Stimulated activated CD4-positive, alpha-beta T cell treated with anti-CD3 and anti-CD28 coated beads, Interleukin-1b, Interleukin-23, amount 100 ng/mL, for 4 hours (primary cell): ENCODE results near the gene RGS2.
A peak's percentile ranks its signal among the peaks of the same experiment; 100 is the strongest.

Experiments
- DNase-seq, 2 donors: peaks; one replicate each; pipeline ENCODE4 v3.0.0-alpha.2; 2020; ENCODE audit warnings: low read depth in 2 of 2

Gene RGS2

DNA sequence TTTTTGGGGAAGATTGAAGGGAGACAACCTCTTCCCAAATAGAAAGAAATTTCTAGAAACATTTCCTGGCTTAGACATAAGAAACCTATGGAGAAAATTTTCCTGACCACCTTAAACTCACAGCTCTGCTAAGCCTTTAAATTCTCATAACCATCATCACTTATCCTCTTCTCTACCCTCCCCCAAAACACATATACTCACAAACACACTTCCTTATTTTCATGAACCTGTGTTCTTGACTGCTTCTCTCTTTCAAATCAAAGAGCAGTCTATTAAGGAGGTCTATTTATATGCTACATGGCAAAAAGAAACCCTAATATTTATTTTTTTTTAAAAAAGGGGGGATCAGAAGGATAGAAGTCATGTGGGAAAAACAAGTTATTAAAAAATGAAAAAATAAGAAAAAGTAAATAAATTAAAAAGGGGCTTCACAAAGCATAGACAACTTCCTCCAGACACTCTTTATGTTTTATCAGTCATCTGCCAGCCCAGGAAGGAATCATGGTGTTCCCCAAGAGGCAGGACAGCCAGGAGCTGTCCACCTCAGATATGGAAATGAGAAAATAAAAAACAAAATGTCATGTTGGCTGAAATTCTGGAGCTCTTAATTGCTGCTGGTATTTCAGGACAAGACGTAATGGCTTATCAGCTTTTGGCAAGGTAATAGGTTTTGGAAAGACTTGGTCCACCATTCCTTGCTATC lies 12.8 kb upstream of the RGS2 start:
- DNase-seq, result no peak

DNA sequence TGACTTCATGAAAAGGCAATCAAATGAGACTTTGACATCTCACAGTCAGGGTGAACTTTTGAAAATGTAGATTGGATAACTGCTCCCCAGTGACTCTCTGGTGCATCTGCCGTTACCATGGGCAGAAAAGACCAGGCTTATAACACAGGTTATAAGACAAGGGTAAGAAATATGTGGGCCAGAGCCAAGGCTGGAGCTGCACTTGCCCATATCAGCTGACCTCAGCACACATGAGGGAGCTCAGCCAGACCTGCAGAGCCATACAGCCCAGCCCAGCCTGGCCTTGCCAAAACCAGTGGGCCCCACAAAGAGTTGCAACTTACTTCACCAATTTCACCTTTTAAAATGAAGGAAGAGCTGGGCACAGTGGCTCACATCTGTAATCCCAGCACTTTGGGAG lies 11.7 kb upstream of the RGS2 start:
- no peak for DNase-seq

DNA sequence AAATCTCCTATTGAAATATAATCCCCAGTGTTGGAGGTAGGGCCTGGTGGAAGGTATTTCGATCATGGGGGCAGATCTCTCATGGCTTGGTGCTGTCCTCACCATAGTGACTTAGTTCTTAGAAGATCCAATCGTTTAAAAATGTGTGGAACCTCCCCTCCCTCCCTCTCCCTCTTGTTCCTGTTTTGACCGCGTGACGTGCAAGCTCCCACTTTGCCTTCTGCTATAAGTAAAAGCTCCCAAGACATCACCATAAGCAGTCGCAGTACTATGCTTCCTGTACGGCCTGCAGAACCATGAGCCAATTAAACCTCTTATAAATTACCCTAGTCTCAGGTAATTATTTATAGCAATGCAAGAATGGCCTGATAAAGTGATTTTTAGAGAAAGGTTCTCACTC lies 10.9 kb upstream of the RGS2 start:
- DNase-seq, result no peak

DNA sequence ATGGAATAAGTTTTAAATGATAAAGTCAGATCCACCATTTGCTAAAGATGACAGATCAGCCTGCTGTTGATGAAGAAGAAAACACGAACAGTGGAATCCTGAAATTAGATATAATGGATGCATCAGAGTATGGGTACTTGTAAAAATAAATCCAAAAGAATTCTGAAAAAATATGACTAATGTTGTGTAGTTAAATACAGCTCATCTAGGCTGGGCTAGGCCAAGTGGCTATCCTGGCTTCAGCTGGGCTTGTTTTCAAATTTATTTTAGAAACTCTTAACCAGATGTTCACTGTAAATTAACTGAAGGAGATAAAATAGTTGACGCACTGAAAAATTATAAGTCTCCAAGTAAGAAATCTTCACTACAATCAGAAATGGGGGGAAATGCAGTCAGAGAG lies 7.4 kb upstream of the RGS2 start:
- no peak for DNase-seq

DNA sequence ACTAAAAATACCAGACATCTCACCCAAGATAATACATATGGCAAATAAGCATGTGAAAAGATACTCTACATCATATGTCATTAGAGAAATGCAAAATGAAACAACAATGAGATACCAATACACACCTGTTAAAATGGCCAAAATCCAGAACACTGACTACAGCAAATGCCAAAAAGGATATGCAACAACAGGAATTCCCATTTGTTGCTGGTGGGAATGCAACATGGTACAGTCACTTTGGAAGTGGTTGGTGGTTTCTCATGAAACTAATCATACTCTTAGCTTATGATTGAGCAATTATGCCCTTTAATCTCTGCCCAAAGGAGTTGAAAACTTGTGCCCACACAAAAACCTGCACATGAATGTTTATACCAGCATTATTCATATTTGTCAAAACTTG lies 6.4 kb upstream of the RGS2 start:
- no peak for DNase-seq

DNA sequence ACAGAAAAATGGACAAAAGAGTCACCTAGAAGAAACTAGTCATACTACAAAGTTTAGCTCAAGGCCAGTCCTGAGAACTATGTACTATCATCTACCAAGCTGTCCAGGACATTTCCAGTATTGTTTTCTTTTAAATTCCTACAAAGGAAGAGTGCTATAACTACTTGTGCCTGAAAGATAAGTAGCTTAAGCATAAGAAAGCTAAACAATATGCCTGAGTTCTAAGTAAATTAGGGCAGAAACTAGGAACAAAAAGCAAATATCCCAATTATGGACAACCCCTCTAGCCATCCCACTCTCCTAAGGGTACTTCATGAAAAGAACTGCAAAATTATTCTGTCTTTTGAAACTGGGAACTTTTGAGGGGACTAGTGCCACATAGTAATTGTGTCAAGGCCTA lies 5.3 kb upstream of the RGS2 start:
- DNase-seq, result no peak

DNA sequence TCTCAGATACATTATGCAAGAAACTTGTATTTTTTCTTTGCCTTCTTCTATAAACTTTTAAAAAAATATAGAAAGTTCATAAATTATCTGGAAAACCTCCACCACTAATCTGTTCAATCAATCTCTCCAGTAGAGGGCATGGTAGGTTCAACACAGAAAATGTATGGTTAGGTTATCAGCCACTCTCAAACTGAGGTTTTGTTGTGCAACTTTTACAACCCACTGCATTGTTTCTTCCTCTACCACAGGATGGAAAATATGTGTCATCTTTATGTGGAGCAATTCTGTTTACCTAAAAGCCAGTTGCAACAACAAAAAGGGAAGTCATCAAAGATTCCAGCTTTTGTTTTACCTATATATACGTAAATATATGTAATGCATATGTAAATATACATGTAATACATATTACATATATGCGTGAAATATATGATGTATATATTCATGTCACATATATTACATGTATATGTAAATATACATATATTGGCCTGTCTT lies 3.0 kb upstream of the RGS2 start:
- peak in 1 of 2 donors; percentile 22 for DNase-seq

DNA sequence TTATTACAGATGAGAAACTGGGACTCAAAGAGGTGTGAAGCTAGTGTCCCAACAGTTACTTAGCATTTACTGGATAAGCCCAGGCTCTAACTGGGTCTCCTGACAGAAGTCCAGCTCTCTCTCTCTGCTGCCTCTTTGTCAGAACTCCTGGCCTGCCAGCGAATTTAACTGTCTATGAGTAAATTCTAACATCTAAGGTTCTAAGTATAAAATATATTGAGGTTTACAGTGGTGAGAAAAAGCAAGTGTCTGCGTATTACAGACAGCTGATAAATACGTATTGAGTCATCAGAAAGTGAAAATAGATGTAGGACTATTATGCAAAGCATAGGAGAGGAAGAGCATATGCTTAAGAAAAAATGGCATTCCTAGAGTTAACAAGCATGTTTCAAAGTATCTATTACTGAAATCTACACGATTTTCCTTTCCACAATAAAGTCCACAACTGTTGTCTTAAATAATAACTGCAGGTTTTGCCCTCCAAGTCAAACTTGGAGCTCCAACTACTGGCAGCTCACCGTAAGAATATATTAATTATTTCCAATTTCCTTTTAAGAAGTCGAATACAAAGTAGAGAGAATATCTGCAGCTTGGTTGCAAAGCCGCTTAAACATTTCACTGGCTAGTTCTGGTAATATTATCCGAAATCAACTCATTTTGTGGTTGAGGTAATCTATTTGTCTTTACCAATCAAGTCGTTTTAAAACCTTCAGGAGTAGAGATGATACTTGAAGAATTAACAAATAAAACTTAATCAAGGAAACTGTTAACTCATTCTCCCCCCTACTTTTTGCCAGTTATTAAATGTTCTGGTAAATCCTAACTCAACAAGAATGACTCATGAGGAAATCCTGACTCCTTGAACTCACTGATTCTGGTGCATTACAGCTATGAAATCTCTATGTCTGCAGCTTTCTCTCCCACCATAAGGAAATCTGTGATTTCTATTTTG lies 1.4 kb upstream of the RGS2 start:
- no peak for DNase-seq

DNA sequence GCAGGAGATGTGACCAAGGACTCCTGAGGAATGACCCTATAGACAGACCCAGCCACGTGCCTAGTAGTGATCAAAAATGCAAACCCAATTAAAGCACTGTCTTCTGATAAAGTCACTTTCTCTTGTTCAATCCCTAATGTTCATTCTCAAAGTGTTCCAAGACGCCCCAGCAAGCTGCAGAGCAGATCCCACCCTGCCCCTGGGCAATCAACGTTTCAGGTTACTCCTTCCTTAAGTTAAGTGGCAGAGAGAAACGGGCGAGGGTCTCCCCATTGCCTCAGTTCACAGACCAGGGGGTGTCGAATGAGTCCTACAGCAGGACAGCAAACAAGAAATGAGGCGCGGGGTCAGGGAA lies 699 bp upstream of the RGS2 start:
- DNase-seq, result peak in 1 of 2 donors; percentile 6

DNA sequence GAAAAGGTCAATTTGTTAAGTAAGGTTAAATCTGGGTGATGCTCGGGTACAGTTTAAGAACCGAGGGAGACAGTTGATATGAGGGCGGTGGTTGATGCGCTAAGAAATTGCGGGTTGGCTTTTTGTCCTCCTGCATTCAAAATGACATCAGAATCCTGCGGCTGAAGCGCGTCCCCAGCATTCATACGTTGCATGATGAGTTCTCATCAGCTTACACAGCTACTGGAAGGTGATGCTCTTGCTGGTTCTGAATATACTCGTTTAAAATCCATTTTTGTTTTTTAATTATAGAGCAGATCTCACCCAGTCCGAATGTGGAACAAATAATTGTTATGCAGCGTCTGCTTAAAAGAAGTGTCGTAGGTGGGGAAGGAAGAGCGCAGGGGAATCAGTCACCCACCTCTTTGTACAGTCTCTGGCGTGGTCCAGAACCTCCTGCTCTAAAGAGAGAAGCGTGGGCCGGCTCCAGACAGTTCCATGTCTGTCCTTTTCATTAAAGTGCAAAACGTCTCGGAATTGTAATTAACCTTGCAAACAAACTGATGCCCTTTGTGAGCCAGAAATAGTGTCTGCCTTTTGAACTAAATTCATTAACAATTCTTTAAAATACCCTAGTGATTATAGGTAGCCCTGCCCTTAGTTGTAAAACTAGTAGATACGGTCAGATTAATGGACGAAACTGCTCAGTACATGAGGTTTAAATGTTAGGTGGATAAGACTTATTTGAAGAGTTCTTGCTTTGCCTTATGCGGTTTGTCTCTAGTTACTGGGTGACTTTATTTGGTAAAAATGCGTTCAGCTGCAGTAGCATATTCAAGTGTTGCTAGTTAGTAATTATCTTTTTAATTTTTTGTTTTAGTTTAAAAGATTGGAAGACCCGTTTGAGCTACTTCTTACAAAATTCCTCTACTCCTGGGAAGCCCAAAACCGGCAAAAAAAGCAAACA lies 741 bp downstream of the RGS2 start:
- DNase-seq, result peak in 1 of 2 donors; percentile 10

DNA sequence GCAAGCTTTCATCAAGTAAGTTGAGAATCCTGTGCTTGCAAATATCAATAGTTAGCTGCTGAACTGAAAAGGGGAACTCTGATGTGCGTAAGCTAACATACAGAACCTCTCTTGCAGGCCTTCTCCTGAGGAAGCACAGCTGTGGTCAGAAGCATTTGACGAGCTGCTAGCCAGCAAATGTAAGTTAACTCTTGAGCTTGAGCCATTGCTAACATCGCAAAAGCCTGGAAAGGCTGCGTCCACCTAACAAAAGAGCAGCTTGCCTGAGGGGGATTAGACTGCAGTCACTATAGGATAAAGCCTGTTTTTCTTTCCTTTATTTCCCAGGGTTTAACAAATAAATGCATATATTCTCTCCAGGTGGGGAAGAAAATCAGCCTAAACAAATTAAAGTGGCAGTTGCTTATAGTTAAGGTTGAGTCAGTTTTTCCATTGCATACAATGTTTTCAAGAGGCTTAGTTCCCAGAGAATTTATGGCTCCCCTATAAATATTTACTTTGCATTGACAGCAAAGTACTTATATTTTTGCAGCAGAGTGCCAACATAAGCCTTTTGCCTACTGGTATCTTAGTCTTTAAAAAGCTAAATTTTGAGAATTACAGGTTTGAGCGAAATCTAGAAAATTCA lies 1.5 kb downstream of the RGS2 start:
- no peak for DNase-seq

DNA sequence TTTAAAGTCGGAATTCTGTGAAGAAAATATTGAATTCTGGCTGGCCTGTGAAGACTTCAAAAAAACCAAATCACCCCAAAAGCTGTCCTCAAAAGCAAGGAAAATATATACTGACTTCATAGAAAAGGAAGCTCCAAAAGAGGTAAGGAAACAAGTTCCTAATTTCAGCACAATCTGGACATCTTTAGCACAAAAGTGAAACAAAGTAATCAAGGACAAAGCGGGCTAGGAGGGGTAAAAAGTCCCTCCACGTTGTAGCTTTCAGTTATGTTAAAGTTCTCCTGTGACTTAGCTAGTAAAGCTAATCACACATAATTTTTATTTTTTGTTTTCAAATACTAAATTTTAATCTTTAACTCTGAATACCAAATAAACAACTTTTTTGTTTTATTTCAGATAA lies 2.2 kb downstream of the RGS2 start:
- DNase-seq, result no peak

DNA sequence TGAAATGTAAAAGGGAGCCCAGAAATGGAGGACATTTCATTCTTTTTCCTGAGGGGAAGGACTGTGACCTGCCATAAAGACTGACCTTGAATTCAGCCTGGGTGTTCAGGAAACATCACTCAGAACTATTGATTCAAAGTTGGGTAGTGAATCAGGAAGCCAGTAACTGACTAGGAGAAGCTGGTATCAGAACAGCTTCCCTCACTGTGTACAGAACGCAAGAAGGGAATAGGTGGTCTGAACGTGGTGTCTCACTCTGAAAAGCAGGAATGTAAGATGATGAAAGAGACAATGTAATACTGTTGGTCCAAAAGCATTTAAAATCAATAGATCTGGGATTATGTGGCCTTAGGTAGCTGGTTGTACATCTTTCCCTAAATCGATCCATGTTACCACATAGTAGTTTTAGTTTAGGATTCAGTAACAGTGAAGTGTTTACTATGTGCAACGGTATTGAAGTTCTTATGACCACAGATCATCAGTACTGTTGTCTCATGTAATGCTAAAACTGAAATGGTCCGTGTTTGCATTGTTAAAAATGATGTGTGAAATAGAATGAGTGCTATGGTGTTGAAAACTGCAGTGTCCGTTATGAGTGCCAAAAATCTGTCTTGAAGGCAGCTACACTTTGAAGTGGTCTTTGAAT lies 2.9 kb downstream of the RGS2 start:
- DNase-seq, result no peak

DNA sequence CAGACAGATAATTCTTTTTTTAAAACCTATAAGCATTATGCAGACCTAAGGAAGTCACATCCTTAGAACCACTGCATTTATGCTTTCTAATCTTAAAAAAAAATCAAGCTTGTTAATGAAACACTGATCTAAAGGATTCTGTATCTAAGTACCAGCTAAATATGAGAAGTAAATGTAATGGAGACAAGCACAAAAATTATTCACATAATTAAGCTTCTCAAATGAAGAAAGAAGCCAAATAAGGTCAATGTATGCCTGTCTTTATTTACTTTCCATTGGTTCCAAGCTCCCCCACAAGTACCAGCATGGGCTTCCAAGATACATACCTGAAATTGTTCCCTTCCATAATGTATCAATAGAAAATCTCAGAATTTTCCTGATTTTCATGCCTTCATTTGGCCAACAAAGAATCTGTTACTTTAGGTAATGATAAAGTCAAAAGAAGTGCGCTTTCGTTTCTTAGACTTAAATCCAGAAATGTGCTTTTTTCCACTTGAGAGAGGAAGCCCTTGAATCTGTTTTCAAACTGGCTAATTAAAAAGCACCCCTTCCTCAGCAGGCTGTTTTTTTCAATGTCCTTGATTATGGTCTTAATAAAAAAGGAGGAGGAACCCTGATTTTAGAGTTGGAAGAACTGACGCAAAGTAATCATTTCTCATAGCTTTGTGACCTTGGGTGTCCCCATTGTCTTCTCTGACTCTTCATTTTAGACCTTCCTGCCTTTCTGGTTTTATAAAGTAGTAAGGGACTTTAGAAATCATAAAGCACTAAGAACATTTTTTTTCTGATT lies 3.8 kb downstream of the RGS2 start:
- DNase-seq, result no peak

DNA sequence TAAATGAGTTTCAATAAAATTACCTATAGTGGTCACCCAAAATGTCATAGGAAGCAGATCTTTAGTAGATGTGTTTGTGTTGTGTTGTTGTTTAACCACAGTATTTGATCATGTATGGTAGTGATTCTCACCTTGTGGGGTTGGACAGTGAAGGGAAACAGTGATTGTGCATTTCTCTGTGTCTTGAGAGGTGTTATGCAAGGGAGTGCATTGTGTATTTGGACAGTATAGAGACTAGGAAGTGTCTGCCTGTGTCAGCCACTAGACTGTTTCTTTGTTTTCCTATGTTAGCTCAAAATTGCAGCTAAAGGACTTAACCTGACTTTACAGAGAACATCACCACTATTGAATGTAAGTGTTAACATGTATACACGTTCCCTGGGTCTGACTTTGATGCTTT lies 6.0 kb downstream of the RGS2 start:
- no peak for DNase-seq

DNA sequence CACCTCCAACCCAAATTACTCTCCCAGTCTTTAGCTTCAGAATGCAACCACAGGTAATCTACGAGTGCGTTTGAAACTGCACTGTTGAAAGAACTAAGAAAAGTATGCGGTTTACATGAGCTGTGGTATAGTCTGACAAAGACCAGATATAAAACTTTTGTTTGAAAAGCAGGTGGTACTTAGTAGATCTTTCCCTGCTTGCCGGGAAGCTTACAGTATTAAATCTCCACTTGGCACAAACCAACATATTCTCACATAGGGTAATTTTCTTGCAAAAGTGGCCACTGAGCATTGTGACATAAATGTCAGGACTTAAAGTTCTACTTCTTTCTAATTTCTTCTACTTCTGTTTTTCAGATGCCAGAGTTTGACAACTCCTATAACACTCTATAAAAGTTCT lies 8.4 kb downstream of the RGS2 start:
- DNase-seq, result no peak

DNA sequence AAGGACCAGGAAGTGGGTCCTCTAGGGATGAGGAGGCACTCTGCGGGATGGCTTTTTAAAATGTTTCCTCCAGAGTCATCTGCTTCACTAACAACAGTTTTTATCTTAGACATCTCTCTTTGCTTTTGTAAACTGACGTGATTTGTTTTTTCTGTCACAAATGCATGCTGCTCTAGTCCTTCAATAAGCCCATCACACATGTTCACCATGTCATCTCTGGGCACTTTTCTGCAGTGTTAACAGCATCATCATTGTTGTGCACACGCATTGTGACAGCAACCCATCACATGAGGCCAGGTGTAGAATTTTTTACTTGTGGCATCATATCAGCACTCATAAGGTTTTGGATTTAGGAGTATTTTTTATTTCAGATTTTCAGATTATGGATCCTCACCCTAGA lies 12.5 kb downstream of the RGS2 start:
- DNase-seq, result no peak

DNA sequence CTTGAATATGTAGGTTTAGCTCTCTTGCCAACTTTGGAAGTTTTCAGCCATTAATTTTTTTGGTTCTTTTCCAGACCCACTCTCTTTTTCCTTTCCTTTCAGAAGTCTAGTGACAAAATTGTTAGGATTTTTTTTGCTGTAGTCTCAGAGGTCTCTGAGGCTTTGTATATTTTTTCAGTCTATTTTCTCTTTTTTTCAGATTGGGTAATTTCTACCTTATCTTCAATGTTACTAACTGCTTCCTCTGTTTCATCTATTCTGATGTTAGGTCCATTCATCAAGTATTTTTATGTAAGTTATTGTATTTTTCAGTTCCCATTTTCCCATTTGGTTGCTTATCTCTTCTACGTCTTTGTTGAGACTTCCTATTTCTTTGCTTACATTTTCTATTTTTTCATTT lies 15.7 kb downstream of the RGS2 start:
- DNase-seq, result no peak

DNA sequence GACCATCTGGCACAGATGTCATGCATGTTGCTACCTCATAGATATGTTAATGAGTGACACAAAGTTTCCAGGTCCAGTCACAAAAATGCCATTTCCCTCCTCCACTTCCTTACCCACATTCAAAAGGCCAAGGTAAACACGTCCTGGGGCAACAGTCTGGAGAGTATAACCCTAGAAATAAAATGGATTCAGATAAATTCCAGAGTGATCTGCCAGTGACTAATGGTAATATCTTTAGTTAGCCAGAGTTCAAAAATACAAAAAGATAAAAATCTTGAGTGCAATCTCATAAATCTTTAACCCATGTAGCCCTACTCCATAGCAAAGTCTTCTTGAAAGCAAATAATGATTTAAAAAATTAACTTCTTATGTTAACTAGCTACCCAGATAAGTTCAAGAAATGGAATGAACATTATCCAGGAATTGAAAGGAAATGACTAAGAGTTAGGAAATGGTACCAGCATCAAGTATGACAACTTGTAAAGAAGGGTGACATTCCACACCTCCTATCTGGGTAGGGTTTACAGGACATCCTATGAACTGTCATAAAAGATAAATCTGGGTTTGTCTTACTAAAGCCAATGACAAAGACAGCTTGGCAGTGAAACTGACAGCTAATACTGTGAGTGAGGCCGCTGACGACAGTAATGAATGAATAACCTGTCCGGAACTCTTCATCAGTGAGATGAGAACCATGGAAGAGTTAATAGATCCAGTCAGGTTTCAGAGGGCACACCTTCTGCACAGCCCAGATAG lies 18.1 kb downstream of the RGS2 start:
- DNase-seq, result no peak
